ENCODE results near the gene IGF2.
A peak's percentile ranks its signal among the peaks of the same experiment; 100 is the strongest.
"Not testable (repeated sequence)": the region's sequence is repeated elsewhere in the genome, so short reads cannot be mapped to it uniquely, and the experiment has no call there.

Gene IGF2

GRCh38 chr11:2139123-2139521 is at the start of gene IGF2:
IGF2 (minus strand) TSS chr11:2139389; CDS start chr11:2135523, 3,866 bp downstream.
- no peak for DNase-seq (ENCODE audit: low spot score)

- DNase-seq (ENCODE audit: low spot score), result no peak
Observed at GRCh38 chr11:2188745-2189144, 49.6 kb upstream of the IGF2 start.

GRCh38 chr11:2187280-2187707 is 48.1 kb upstream of the IGF2 start:
- DNase-seq (ENCODE audit: low spot score), result no peak

- peak; percentile 19 for DNase-seq (ENCODE audit: low spot score)
Observed at GRCh38 chr11:2186669-2187279, 47.6 kb upstream of the IGF2 start.

- no peak for DNase-seq (ENCODE audit: low spot score)
Observed at GRCh38 chr11:2185324-2186085, 46.3 kb upstream of the IGF2 start.

GRCh38 chr11:2182692-2183474 is 43.7 kb upstream of the IGF2 start:
- no peak for DNase-seq (ENCODE audit: low spot score)

GRCh38 chr11:2182075-2182474 is 42.9 kb upstream of the IGF2 start:
- DNase-seq (ENCODE audit: low spot score), result no peak

- DNase-seq (ENCODE audit: low spot score), result no peak
Observed at GRCh38 chr11:2180789-2181370, 41.7 kb upstream of the IGF2 start.

- no peak for DNase-seq (ENCODE audit: low spot score)
Observed at GRCh38 chr11:2180347-2180746, 41.2 kb upstream of the IGF2 start.

GRCh38 chr11:2179516-2179915 is 40.3 kb upstream of the IGF2 start:
- DNase-seq (ENCODE audit: low spot score), result no peak

- no peak for DNase-seq (ENCODE audit: low spot score)
Observed at GRCh38 chr11:2178906-2179494, 39.8 kb upstream of the IGF2 start.

GRCh38 chr11:2178055-2178773 is 39.0 kb upstream of the IGF2 start:
- DNase-seq (ENCODE audit: low spot score), result not testable (repeated sequence)

GRCh38 chr11:2177076-2177475 is 37.9 kb upstream of the IGF2 start:
- no peak for DNase-seq (ENCODE audit: low spot score)

GRCh38 chr11:2176389-2176900 is 37.3 kb upstream of the IGF2 start:
- DNase-seq (ENCODE audit: low spot score), result no peak

GRCh38 chr11:2175659-2176058 is 36.5 kb upstream of the IGF2 start:
- DNase-seq (ENCODE audit: low spot score), result no peak

GRCh38 chr11:2174361-2174760 is 35.2 kb upstream of the IGF2 start:
- DNase-seq (ENCODE audit: low spot score), result no peak

- DNase-seq (ENCODE audit: low spot score), result no peak
Observed at GRCh38 chr11:2173761-2174160, 34.6 kb upstream of the IGF2 start.

- DNase-seq (ENCODE audit: low spot score), result no peak
Observed at GRCh38 chr11:2173150-2173693, 34.0 kb upstream of the IGF2 start.

- DNase-seq (ENCODE audit: low spot score), result no peak
Observed at GRCh38 chr11:2172676-2173075, 33.5 kb upstream of the IGF2 start.

- DNase-seq (ENCODE audit: low spot score), result no peak
Observed at GRCh38 chr11:2171591-2172003, 32.4 kb upstream of the IGF2 start, which contains the start of gene TH. TH (minus strand) TSS chr11:2171815; CDS start chr11:2171786, 29 bp downstream.
